ENCODE results near the gene METTL6. TPM values are rescaled to one million over a fixed set of nuclear protein-coding genes. Genes with fewer than 3 reads are reported as not detected.
"Not testable (repeated sequence)": the region's sequence is repeated elsewhere in the genome, so short reads cannot be mapped to it uniquely, and the experiment has no call there.

The METTL6 gene
- total RNA-seq, 2 donors from 2014 or later: 12.5 to 14.8 TPM

GRCh38 chr3:15401936-15402335 is 25.4 kb downstream of the METTL6 start:
- Histone ChIP-seq H3K9me3 (no peaks in the 10 kb centered on the region), H3K4me1 (replicated peaks) (no peaks in the 10 kb centered on the region), H3K27ac (no peak overlapping the region), H3K27me3 (replicated peaks; ENCODE audit: insufficient read depth) (no peaks in the 10 kb centered on the region), H3K4me3 (no peak overlapping the region), H3K36me3 (no peaks in the 10 kb centered on the region)
- intact Hi-C loops (cut with DNase I): loop anchor here (10.0 kb wide), 1 partner anchor 197 kb away; the partner anchor contains the start of gene CAPN7
- WGBS: 76% methylated on average over 4 of the region's 4 CpGs
- no peak for DNase-seq (ENCODE audit: low spot score)
- TF ChIP-seq CTCF (IDR thresholded peaks at IDR 0.05) (no peak), POLR2AphosphoS5 (IDR thresholded peaks at IDR 0.05) (no peak), POLR2A (IDR thresholded peaks at IDR 0.05) (no peak)

- TF ChIP-seq CTCF (IDR thresholded peaks at IDR 0.05) (no peak), POLR2AphosphoS5 (IDR thresholded peaks at IDR 0.05) (no peak), POLR2A (IDR thresholded peaks at IDR 0.05) (no peak)
- Histone ChIP-seq H3K27me3 (replicated peaks; ENCODE audit: insufficient read depth) (no peaks in the 10 kb centered on the region), H3K9me3 (no peaks in the 10 kb centered on the region), H3K4me1 (replicated peaks) (no peaks in the 10 kb centered on the region), H3K4me3 (no peak overlapping the region), H3K36me3 (no peaks in the 10 kb centered on the region), H3K27ac (no peak overlapping the region)
- intact Hi-C loops (cut with DNase I): loop anchor here (10.0 kb wide), 1 partner anchor 195 kb away; the partner anchor contains the start of gene CAPN7
- DNase-seq (ENCODE audit: low spot score): no peak
- WGBS: 73% methylated on average over 5 of the region's 5 CpGs
Measured at GRCh38 chr3:15399970-15400369, 27.4 kb downstream of the METTL6 start.

- DNase-seq (ENCODE audit: low spot score); H3K4me1 ChIP-seq (replicated peaks); H3K9me3 ChIP-seq; H3K36me3 ChIP-seq; intact Hi-C loops (cut with DNase I); H3K27me3 ChIP-seq (replicated peaks; ENCODE audit: insufficient read depth); H3K4me3 ChIP-seq; H3K27ac ChIP-seq: not testable (repeated sequence)
- WGBS: 96% methylated on average over 3 of the region's 3 CpGs
Measured at GRCh38 chr3:15398731-15399133, 28.6 kb downstream of the METTL6 start.

- H3K9me3 ChIP-seq; H3K4me3 ChIP-seq; H3K27ac ChIP-seq; H3K36me3 ChIP-seq; intact Hi-C loops (cut with DNase I); DNase-seq (ENCODE audit: low spot score); H3K4me1 ChIP-seq (replicated peaks); H3K27me3 ChIP-seq (replicated peaks; ENCODE audit: insufficient read depth): not testable (repeated sequence)
- 96% methylated on average over 2 of the region's 2 CpGs for WGBS
Measured at GRCh38 chr3:15393252-15393651, 34.1 kb downstream of the METTL6 start.

GRCh38 chr3:15391007-15391406 is 36.3 kb downstream of the METTL6 start:
- intact Hi-C loops (cut with DNase I): no loop called here
- H3K4me1 ChIP-seq (replicated peaks): no peaks in the 10 kb centered on the region

More at GRCh38 chr3:15391007-15391406, 36.3 kb downstream of the METTL6 start:
- DNase-seq (ENCODE audit: low spot score): no peak
- Histone ChIP-seq H3K27ac (no peak overlapping the region), H3K27me3 (replicated peaks; ENCODE audit: insufficient read depth) (no peaks in the 10 kb centered on the region), H3K9me3 (no peaks in the 10 kb centered on the region), H3K4me3 (no peak overlapping the region), H3K36me3 (no peaks in the 10 kb centered on the region)
- 69% methylated on average over 5 of the region's 5 CpGs for whole genome bisulfite sequencing
- TF ChIP-seq POLR2A (IDR thresholded peaks at IDR 0.05) (no peak), CTCF (IDR thresholded peaks at IDR 0.05) (no peak), POLR2AphosphoS5 (IDR thresholded peaks at IDR 0.05) (no peak)
